ENCODE results near the gene ABCA7.

DNA sequence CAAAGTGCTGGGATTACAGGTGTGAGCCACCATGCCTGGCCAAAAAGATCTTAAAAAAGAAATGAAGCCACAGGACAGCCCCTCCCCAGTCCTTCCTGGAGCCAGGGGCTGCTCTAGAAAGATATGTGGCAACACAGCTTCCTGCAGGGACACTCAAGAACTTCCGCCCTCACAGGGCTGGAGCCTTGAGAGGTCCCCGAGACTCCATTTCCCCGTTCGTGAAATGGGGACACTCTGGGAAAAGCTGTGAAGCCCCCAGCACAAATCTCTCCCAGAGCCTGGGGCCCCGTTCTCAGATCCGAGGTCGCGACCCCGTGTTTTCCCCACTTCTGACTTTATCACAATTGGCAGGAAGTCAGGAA, 61.4 kb downstream of the ABCA7 start:
- TF ChIP-seq, protein P1, sequence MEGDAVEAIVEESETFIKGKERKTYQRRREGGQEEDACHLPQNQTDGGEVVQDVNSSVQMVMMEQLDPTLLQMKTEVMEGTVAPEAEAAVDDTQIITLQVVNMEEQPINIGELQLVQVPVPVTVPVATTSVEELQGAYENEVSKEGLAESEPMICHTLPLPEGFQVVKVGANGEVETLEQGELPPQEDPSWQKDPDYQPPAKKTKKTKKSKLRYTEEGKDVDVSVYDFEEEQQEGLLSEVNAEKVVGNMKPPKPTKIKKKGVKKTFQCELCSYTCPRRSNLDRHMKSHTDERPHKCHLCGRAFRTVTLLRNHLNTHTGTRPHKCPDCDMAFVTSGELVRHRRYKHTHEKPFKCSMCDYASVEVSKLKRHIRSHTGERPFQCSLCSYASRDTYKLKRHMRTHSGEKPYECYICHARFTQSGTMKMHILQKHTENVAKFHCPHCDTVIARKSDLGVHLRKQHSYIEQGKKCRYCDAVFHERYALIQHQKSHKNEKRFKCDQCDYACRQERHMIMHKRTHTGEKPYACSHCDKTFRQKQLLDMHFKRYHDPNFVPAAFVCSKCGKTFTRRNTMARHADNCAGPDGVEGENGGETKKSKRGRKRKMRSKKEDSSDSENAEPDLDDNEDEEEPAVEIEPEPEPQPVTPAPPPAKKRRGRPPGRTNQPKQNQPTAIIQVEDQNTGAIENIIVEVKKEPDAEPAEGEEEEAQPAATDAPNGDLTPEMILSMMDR (IDR thresholded peaks at IDR 0.05; ENCODE audit: insufficient read depth, low read length, poor library complexity, severe bottlenecking) = no peak
- no peak for TF ChIP-seq EZH2phosphoT487 (conservative IDR thresholded peaks at IDR 0.05; ENCODE audit: low read length)

Measured in SU-DHL-6 (cell line).